ENCODE measurements around the gene NFATC2IP. TPM values are rescaled to one million over a fixed set of nuclear protein-coding genes. Genes with fewer than 3 reads are reported as not detected.

The NFATC2IP gene
- total and polyA plus RNA-seq, 2 of the 8 experiments (the other 6 are each of a cell fraction or from before 2014, with no cell fraction given): 54.4 to 71.5 TPM

GRCh38 chr16:28924399-28924761, 26.4 kb upstream of the NFATC2IP start:
- Histone ChIP-seq H3K27ac (ENCODE audit: low read depth, low read length) (peak overlapping the region; percentile 50; the same call in 1 of the 2 replicates), H3K4me2 (ENCODE audit: insufficient read depth in 1 of 2, low read depth in 2 of 2, low read length in 2 of 2) (peak overlapping the region; percentile 80 to 96), H3K14ac (ENCODE audit: insufficient read length) (no peak overlapping the region), H2BK15ac (ENCODE audit: low read length) (peak overlapping the region; percentile 98; the same call in 1 of the 2 replicates), H3K79me1 (ENCODE audit: low read depth, low read length) (no peaks in the 10 kb centered on the region), H3K4me3 (ENCODE audit: extremely low read depth in 1 of 4, insufficient read depth in 2 of 4, low read depth in 3 of 4, low read length in 4 of 4) (peak overlapping the region; percentile 58 to 80 (median 76)), H4K20me1 (replicated peaks in 1 of 2; ENCODE audit: control insufficient read depth in 1 of 2, insufficient read depth in 2 of 2, low read length in 2 of 2) (no peaks in the 10 kb centered on the region), H2AK5ac (ENCODE audit: low read depth, low read length) (no peak overlapping the region), H2BK5ac (ENCODE audit: low read depth, low read length) (peak overlapping the region; percentile 92; the same call in 1 of the 2 replicates), H3K27me3 (replicated peaks in 1 of 4; ENCODE audit: control insufficient read depth in 3 of 4, extremely low read depth in 1 of 4, insufficient read depth in 3 of 4, low read length in 3 of 4) (no peaks in the 10 kb centered on the region), H3K18ac (ENCODE audit: extremely low read depth, low read length) (peak overlapping the region; percentile 15), H4K5ac (ENCODE audit: insufficient read length, low read depth, low read length) (peak overlapping the region; percentile 67), H3K23me2 (ENCODE audit: low read depth, low read length) (peaks cover 13% of the 10 kb centered on the region), H3K4me1 (replicated peaks in 1 of 4; ENCODE audit: control insufficient read depth in 3 of 4, insufficient read depth in 4 of 4, low read length in 3 of 4) (peaks cover 0 to 6% (median 0%) of the 10 kb centered on the region in 4 experiments; a peak in 3 of 7 replicates), H2BK20ac (ENCODE audit: low read length) (no peak overlapping the region), H3K4ac (replicated peaks; ENCODE audit: insufficient read length, low read depth, low read length) (peak overlapping the region; percentile 59), H3K79me2 (ENCODE audit: control insufficient read depth in 1 of 2, insufficient read depth in 2 of 2, low read length in 2 of 2) (no peaks in the 10 kb centered on the region), H2AFZ (ENCODE audit: low read length) (peak overlapping the region; percentile 71), H4K8ac (ENCODE audit: extremely low read depth, insufficient read depth, low read length) (peak overlapping the region; percentile 19; the same call in 1 of the 2 replicates), H2BK120ac (replicated peaks; ENCODE audit: low read depth, low read length) (no peak overlapping the region), H4K91ac (replicated peaks; ENCODE audit: insufficient read length, low read length) (peak overlapping the region; percentile 34), H3K36me3 (ENCODE audit: control insufficient read depth in 2 of 4, insufficient read depth in 4 of 4, low read length in 3 of 4) (peaks cover 0 to 3% (median 0%) of the 10 kb centered on the region in 4 experiments; a peak in 3 of 8 replicates), H2BK12ac (ENCODE audit: low read depth, low read length) (no peak overlapping the region; the same call in 1 of the 2 replicates), H3K9ac (replicated peaks in 1 of 4; ENCODE audit: extremely low read depth in 1 of 4, low read depth in 3 of 4, low read length in 3 of 4) (peak overlapping the region in 3 of 4 experiments; percentile 32 to 49 (median 49); a peak in 5 of 7 replicates), H3K56ac (replicated peaks; ENCODE audit: insufficient read length, low read depth, low read length) (peak overlapping the region; percentile 8), H3K9me3 (ENCODE audit: insufficient read depth in 2 of 2, low read depth in 1 of 2, low read length in 1 of 2) (no peaks in the 10 kb centered on the region), H3K23ac (ENCODE audit: insufficient read length) (no peak overlapping the region)
- ChIA-PET POLR2A (ENCODE audit: partially characterized antibody) (interaction anchor here (0.8 to 3.8 kb wide), 12 partner anchors 8 to 61 kb away, joined by 3 to 23 read pairs (median 6); partner anchors contain the start of genes ATP2A1, CD19, NFATC2IP and SH2B1), CTCF (ENCODE audit: partially characterized antibody) (interaction anchor here (0.6 to 3.9 kb wide), 15 partner anchors 8 to 77 kb away, joined by 3 to 31 read pairs (median 4); no protein-coding TSS in a partner anchor)
- DNase-seq (ENCODE audit: low read depth in 1 of 2, low spot score in 2 of 2): no peak
- no peak for FAIRE-seq
- WGBS, 2 experiments (ENCODE audit: extremely low coverage in 1 of 2, insufficient coverage in 1 of 2, insufficient read length in 1 of 2, insufficient replicate concordance in 2 of 2, low coverage in 1 of 2, low lambda C conversion rate in 2 of 2, missing lambda C conversion rate in 1 of 2): 3% methylated on average over 14 of the region's 15 CpGs; no CpG with 5 or more reads in 1 of the 2 experiments
- no peak for TF ChIP-seq NANOG (IDR thresholded peaks at IDR 0.05; ENCODE audit: insufficient read depth, low read depth, low read length, poor library complexity, severe bottlenecking)
- TF ChIP-seq SIRT6 (IDR thresholded peaks at IDR 0.05; ENCODE audit: low read length): no peak
- TF ChIP-seq ZNF274 (IDR thresholded peaks at IDR 0.05; ENCODE audit: borderline replicate concordance, extremely low read depth, low read length): no peak
- TF ChIP-seq CEBPB (IDR thresholded peaks at IDR 0.05; ENCODE audit: low read depth, low read length): no peak
- no peak for TF ChIP-seq SUZ12 (IDR thresholded peaks at IDR 0.05; ENCODE audit: low read length)
- TF ChIP-seq BACH1 (IDR thresholded peaks at IDR 0.05; ENCODE audit: low read length): no peak
- no peak for TF ChIP-seq CHD1 (IDR thresholded peaks at IDR 0.05; ENCODE audit: low read depth, low read length)
- TF ChIP-seq MAX (IDR thresholded peaks at IDR 0.05): no peak
- no peak for TF ChIP-seq HDAC2 (IDR thresholded peaks at IDR 0.05; ENCODE audit: borderline replicate concordance in 1 of 2, low read depth in 2 of 2, low read length in 2 of 2)
- TF ChIP-seq GTF2F1 (IDR thresholded peaks at IDR 0.05; ENCODE audit: borderline replicate concordance, low read depth, low read length): no peak
- TF ChIP-seq ATF3 (IDR thresholded peaks at IDR 0.05; ENCODE audit: insufficient read depth, low read depth, low read length): no peak

Data from H1 (cell line).